GM12801 (cell line): Measurements from ENCODE around the gene RELL2.

Experiments used
- CTCF ChIP-seq: IDR thresholded peaks from one replicate; pipeline ENCODE4 v1.5.1; 2011; ENCODE audit warnings: control low read depth; ENCODE audit not compliant: insufficient read length; ENCODE audit errors: extremely low read depth

RELL2 gene

GRCh38 chr5:141628175-141628788 lies 8.5 kb upstream of the RELL2 start:
- TF ChIP-seq CTCF, result no peak

- no peak for TF ChIP-seq CTCF
These were observed 6.1 kb upstream of the RELL2 start for GRCh38 chr5:141630570-141631140.

GRCh38 chr5:141632650-141633049 lies 4.1 kb upstream of the RELL2 start:
- TF ChIP-seq CTCF, result no peak

GRCh38 chr5:141633871-141634561 lies 2.8 kb upstream of the RELL2 start:
- no peak for TF ChIP-seq CTCF

- TF ChIP-seq CTCF, result no peak
These were observed 2.1 kb upstream of the RELL2 start for GRCh38 chr5:141634720-141635119.

GRCh38 chr5:141635646-141636045 lies 1.2 kb upstream of the RELL2 start:
- no peak for TF ChIP-seq CTCF

GRCh38 chr5:141636106-141636412 lies 738 bp upstream of the RELL2 start:
- TF ChIP-seq CTCF, result no peak
